Measurements from ENCODE around the gene PRRT3. TPM values are rescaled to one million over a fixed set of nuclear protein-coding genes. Genes with fewer than 3 reads are reported as not detected.

The PRRT3 gene
- total RNA-seq, 1 experiment from 2014 or later, result 9.2 TPM

- Mint-ChIP-seq H3K36me3 (no peaks in the 10 kb centered on the region), H3K27ac (no peak overlapping the region), H3K27me3 (ENCODE audit: low read depth) (0 out of 2 replicates have a peak, but pooled peaks cover 3% of the 10 kb centered on the region), H3K9me3 (no peaks in the 10 kb centered on the region), H3K4me3 (no peak overlapping the region), H3K4me1 (peaks cover 18% of the 10 kb centered on the region)
- ATAC-seq (no peak), DNase-seq (ENCODE audit: low spot score) (no peak)
- POLR2A ChIA-PET, result interaction anchor here (0.6 kb wide), 1 partner anchor 501 kb away, joined by 6 read pairs; no protein-coding TSS in a partner anchor
- CTCF ChIA-PET, result no interaction called here
- no peak for TF ChIP-seq CREM (CRISPR knock-in tag; IDR thresholded peaks at IDR 0.05)
- TF ChIP-seq, protein P1, sequence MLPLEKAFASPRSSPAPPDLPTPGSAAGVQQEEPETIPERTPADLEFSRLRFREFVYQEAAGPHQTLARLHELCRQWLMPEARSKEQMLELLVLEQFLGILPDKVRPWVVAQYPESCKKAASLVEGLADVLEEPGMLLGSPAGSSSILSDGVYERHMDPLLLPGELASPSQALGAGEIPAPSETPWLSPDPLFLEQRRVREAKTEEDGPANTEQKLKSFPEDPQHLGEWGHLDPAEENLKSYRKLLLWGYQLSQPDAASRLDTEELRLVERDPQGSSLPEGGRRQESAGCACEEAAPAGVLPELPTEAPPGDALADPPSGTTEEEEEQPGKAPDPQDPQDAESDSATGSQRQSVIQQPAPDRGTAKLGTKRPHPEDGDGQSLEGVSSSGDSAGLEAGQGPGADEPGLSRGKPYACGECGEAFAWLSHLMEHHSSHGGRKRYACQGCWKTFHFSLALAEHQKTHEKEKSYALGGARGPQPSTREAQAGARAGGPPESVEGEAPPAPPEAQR (CRISPR knock-in tag; IDR thresholded peaks at IDR 0.05), result no peak
- no peak for TF ChIP-seq NFYB (CRISPR knock-in tag; conservative IDR thresholded peaks at IDR 0.05; ENCODE audit: low read depth)
- no peak for TF ChIP-seq TEAD4 (CRISPR knock-in tag; IDR thresholded peaks at IDR 0.05)
- no peak for TF ChIP-seq TP53 (CRISPR knock-in tag; IDR thresholded peaks at IDR 0.05)
- no peak for TF ChIP-seq TEAD1 (CRISPR knock-in tag; IDR thresholded peaks at IDR 0.05)
- no peak for TF ChIP-seq CREB1 (CRISPR knock-in tag; IDR thresholded peaks at IDR 0.05)
- TF ChIP-seq, protein P2, sequence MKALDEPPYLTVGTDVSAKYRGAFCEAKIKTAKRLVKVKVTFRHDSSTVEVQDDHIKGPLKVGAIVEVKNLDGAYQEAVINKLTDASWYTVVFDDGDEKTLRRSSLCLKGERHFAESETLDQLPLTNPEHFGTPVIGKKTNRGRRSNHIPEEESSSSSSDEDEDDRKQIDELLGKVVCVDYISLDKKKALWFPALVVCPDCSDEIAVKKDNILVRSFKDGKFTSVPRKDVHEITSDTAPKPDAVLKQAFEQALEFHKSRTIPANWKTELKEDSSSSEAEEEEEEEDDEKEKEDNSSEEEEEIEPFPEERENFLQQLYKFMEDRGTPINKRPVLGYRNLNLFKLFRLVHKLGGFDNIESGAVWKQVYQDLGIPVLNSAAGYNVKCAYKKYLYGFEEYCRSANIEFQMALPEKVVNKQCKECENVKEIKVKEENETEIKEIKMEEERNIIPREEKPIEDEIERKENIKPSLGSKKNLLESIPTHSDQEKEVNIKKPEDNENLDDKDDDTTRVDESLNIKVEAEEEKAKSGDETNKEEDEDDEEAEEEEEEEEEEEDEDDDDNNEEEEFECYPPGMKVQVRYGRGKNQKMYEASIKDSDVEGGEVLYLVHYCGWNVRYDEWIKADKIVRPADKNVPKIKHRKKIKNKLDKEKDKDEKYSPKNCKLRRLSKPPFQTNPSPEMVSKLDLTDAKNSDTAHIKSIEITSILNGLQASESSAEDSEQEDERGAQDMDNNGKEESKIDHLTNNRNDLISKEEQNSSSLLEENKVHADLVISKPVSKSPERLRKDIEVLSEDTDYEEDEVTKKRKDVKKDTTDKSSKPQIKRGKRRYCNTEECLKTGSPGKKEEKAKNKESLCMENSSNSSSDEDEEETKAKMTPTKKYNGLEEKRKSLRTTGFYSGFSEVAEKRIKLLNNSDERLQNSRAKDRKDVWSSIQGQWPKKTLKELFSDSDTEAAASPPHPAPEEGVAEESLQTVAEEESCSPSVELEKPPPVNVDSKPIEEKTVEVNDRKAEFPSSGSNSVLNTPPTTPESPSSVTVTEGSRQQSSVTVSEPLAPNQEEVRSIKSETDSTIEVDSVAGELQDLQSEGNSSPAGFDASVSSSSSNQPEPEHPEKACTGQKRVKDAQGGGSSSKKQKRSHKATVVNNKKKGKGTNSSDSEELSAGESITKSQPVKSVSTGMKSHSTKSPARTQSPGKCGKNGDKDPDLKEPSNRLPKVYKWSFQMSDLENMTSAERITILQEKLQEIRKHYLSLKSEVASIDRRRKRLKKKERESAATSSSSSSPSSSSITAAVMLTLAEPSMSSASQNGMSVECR (CRISPR knock-in tag; IDR thresholded peaks at IDR 0.05; ENCODE audit: borderline replicate concordance), result no peak
- TF ChIP-seq, protein P3, sequence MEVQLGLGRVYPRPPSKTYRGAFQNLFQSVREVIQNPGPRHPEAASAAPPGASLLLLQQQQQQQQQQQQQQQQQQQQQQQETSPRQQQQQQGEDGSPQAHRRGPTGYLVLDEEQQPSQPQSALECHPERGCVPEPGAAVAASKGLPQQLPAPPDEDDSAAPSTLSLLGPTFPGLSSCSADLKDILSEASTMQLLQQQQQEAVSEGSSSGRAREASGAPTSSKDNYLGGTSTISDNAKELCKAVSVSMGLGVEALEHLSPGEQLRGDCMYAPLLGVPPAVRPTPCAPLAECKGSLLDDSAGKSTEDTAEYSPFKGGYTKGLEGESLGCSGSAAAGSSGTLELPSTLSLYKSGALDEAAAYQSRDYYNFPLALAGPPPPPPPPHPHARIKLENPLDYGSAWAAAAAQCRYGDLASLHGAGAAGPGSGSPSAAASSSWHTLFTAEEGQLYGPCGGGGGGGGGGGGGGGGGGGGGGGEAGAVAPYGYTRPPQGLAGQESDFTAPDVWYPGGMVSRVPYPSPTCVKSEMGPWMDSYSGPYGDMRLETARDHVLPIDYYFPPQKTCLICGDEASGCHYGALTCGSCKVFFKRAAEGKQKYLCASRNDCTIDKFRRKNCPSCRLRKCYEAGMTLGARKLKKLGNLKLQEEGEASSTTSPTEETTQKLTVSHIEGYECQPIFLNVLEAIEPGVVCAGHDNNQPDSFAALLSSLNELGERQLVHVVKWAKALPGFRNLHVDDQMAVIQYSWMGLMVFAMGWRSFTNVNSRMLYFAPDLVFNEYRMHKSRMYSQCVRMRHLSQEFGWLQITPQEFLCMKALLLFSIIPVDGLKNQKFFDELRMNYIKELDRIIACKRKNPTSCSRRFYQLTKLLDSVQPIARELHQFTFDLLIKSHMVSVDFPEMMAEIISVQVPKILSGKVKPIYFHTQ (CRISPR knock-in tag; IDR thresholded peaks at IDR 0.05), result no peak
- no peak for TF ChIP-seq STAT6 (CRISPR knock-in tag; conservative IDR thresholded peaks at IDR 0.05; ENCODE audit: low read depth)
- TF ChIP-seq ESRRA (CRISPR knock-in tag; IDR thresholded peaks at IDR 0.05; ENCODE audit: borderline replicate concordance), result no peak
- TF ChIP-seq, protein P4, sequence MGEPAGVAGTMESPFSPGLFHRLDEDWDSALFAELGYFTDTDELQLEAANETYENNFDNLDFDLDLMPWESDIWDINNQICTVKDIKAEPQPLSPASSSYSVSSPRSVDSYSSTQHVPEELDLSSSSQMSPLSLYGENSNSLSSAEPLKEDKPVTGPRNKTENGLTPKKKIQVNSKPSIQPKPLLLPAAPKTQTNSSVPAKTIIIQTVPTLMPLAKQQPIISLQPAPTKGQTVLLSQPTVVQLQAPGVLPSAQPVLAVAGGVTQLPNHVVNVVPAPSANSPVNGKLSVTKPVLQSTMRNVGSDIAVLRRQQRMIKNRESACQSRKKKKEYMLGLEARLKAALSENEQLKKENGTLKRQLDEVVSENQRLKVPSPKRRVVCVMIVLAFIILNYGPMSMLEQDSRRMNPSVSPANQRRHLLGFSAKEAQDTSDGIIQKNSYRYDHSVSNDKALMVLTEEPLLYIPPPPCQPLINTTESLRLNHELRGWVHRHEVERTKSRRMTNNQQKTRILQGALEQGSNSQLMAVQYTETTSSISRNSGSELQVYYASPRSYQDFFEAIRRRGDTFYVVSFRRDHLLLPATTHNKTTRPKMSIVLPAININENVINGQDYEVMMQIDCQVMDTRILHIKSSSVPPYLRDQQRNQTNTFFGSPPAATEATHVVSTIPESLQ (CRISPR knock-in tag; IDR thresholded peaks at IDR 0.05), result no peak
- no peak for TF ChIP-seq IRF1 (CRISPR knock-in tag; IDR thresholded peaks at IDR 0.05)
- no peak for TF ChIP-seq ZNF671 (CRISPR knock-in tag; IDR thresholded peaks at IDR 0.05)
- TF ChIP-seq, protein P5, sequence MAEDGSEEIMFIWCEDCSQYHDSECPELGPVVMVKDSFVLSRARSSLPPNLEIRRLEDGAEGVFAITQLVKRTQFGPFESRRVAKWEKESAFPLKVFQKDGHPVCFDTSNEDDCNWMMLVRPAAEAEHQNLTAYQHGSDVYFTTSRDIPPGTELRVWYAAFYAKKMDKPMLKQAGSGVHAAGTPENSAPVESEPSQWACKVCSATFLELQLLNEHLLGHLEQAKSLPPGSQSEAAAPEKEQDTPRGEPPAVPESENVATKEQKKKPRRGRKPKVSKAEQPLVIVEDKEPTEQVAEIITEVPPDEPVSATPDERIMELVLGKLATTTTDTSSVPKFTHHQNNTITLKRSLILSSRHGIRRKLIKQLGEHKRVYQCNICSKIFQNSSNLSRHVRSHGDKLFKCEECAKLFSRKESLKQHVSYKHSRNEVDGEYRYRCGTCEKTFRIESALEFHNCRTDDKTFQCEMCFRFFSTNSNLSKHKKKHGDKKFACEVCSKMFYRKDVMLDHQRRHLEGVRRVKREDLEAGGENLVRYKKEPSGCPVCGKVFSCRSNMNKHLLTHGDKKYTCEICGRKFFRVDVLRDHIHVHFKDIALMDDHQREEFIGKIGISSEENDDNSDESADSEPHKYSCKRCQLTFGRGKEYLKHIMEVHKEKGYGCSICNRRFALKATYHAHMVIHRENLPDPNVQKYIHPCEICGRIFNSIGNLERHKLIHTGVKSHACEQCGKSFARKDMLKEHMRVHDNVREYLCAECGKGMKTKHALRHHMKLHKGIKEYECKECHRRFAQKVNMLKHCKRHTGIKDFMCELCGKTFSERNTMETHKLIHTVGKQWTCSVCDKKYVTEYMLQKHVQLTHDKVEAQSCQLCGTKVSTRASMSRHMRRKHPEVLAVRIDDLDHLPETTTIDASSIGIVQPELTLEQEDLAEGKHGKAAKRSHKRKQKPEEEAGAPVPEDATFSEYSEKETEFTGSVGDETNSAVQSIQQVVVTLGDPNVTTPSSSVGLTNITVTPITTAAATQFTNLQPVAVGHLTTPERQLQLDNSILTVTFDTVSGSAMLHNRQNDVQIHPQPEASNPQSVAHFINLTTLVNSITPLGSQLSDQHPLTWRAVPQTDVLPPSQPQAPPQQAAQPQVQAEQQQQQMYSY (CRISPR knock-in tag; IDR thresholded peaks at IDR 0.05), result no peak
- TF ChIP-seq FOXK1 (CRISPR knock-in tag; IDR thresholded peaks at IDR 0.05), result no peak
Observed at GRCh38 chr3:9918261-9919038, 33.8 kb downstream of the PRRT3 start.

Measured in WTC11 (cell line).